Measurements from ENCODE around the gene SOX6. TPM values are rescaled to one million over a fixed set of nuclear protein-coding genes. Genes with fewer than 3 reads are reported as not detected.

SOX6 gene
- total RNA-seq, 1 donor from 2014 or later = 4.5 TPM

- DNase-seq (ENCODE audit: low spot score) = no peak
Observed at GRCh38 chr11:16007514-16007913, 348.8 kb downstream of the SOX6 start.

GRCh38 chr11:16002942-16003341 lies 353.4 kb downstream of the SOX6 start:
- no peak for DNase-seq (ENCODE audit: low spot score)

GRCh38 chr11:16001899-16002426 lies 354.4 kb downstream of the SOX6 start:
- DNase-seq (ENCODE audit: low spot score) = no peak

GRCh38 chr11:16001044-16001568 lies 355.2 kb downstream of the SOX6 start:
- no peak for DNase-seq (ENCODE audit: low spot score)

- DNase-seq (ENCODE audit: low spot score) = no peak
Observed at GRCh38 chr11:16000065-16000464, 356.3 kb downstream of the SOX6 start.

GRCh38 chr11:15993345-15993744 lies 363.0 kb downstream of the SOX6 start:
- no peak for DNase-seq (ENCODE audit: low spot score)

- no peak for DNase-seq (ENCODE audit: low spot score)
Observed at GRCh38 chr11:15991215-15991614, 365.1 kb downstream of the SOX6 start.

- DNase-seq (ENCODE audit: low spot score) = no peak
Observed at GRCh38 chr11:15989685-15990084, 366.7 kb downstream of the SOX6 start.

GRCh38 chr11:15988693-15989231 lies 367.6 kb downstream of the SOX6 start:
- DNase-seq (ENCODE audit: low spot score) = no peak

- no peak for DNase-seq (ENCODE audit: low spot score)
Observed at GRCh38 chr11:15988016-15988550, 368.3 kb downstream of the SOX6 start.

GRCh38 chr11:15987046-15987445 lies 369.3 kb downstream of the SOX6 start:
- no peak for DNase-seq (ENCODE audit: low spot score)

GRCh38 chr11:15985860-15986139 lies 370.5 kb downstream of the SOX6 start:
- DNase-seq (ENCODE audit: low spot score) = no peak

- no peak for DNase-seq (ENCODE audit: low spot score)
Observed at GRCh38 chr11:15985127-15985859, 371.1 kb downstream of the SOX6 start.

- no peak for DNase-seq (ENCODE audit: low spot score)
Observed at GRCh38 chr11:15981292-15981691, 375.1 kb downstream of the SOX6 start.

GRCh38 chr11:15977116-15977515 lies 379.2 kb downstream of the SOX6 start:
- DNase-seq (ENCODE audit: low spot score) = no peak

- no peak for DNase-seq (ENCODE audit: low spot score)
Observed at GRCh38 chr11:15976433-15977045, 379.8 kb downstream of the SOX6 start.

GRCh38 chr11:15975742-15976141 lies 380.6 kb downstream of the SOX6 start:
- DNase-seq (ENCODE audit: low spot score) = no peak

- no peak for DNase-seq (ENCODE audit: low spot score)
Observed at GRCh38 chr11:15972838-15973237, 383.5 kb downstream of the SOX6 start.

GRCh38 chr11:15971215-15971546 lies 385.2 kb downstream of the SOX6 start:
- no peak for DNase-seq (ENCODE audit: low spot score)

- DNase-seq (ENCODE audit: low spot score) = no peak
Observed at GRCh38 chr11:15970506-15971214, 385.7 kb downstream of the SOX6 start.

GRCh38 chr11:15969701-15970329 lies 386.5 kb downstream of the SOX6 start:
- no peak for DNase-seq (ENCODE audit: low spot score)

All from mesenteric fat pad (tissue), 1 donor.